Adrenal gland (tissue), 5 donors: ENCODE results near the gene HSPA8.

Experiments used
- CTCF ChIP-seq, 6 experiments: fragments of 450-650 bp in 4 of 6; fragments of 200-600 bp in 2 of 6; sonication (generic) in 1 of 6; IDR thresholded peaks; 1 replicate in 5 of 6; 2 replicates in 1 of 6; pipeline versions ENCODE4 v1.5.1 to v1.8.0; 2016 to 2021; ENCODE audit warnings: antibody characterized with exemption in 6 of 6, mild to moderate bottlenecking in 2 of 6, moderate library complexity in 1 of 6
- POLR2A ChIP-seq, 2 donors: fragments of 450-650 bp; IDR thresholded peaks; one replicate each; pipeline ENCODE4 v1.6.1; 2017; ENCODE audit warnings: antibody characterized with exemption in 2 of 2, mild to moderate bottlenecking in 2 of 2, moderate library complexity in 1 of 2
- donor health status: DM: no; HTN: no; CAD: no.

DNA sequence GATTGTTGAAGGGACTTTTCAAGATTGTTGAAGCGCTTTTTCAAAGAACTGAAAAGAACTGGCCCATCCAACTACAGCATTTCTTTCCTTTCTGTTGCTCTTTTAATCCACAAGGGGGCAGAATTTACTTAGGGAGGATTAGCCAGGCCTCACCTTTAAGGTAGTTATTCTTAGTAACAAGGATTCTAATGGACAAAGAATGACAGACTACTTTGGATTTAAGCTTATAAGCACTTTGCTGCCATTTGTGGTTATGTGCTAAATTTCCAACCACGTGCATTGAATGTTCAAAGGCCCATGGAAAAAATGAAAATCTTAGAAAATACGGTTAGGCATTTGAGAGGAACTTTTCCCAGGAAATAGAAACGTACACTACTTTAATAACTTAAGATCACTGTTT, 49.5 kb upstream of the HSPA8 start:
- peak; percentile 72 to 96 (median 87) for TF ChIP-seq CTCF (IDR thresholded peaks at IDR 0.05)
- no peak for TF ChIP-seq POLR2A (IDR thresholded peaks at IDR 0.05)
